ENCODE data around the gene CSRNP2. TPM values are rescaled to one million over a fixed set of nuclear protein-coding genes. Genes with fewer than 3 reads are reported as not detected.
"Not testable (repeated sequence)": the region's sequence is repeated elsewhere in the genome, so short reads cannot be mapped to it uniquely, and the experiment has no call there.

Gene CSRNP2
- total RNA-seq, 2 experiments from 2014 or later = 11.7 to 30.1 TPM

DNA sequence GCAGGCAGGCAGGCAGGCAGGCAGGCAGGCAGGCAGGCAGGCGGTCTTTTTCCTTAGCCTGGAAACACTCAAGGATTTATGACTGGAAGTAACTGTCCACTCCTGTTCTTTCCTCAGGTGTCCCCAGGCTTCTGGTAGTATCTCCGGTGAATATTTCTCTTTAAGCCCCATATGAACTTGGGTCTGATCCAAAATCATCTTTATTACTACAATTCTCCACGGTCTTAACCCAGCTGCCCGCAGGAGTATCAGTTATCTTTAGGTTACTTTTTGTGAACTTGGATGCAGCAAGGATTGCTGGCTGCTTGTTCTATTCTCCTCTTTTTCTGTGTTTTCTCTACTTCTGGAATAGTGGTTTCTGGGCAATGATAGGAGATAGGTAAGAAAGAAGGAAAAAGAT, 3.3 kb downstream of the CSRNP2 start:
- no peak overlapping the region for H3K4me3 ChIP-seq (ENCODE audit: low read depth, low read length, poor library complexity, severe bottlenecking)
- H3K9me3 ChIP-seq (ENCODE audit: low read length) = no peaks in the 10 kb centered on the region
- TSS peak; percentile 31 for BruUV-seq (replicated peaks)
- H3K36me3 ChIP-seq (ENCODE audit: insufficient read depth, low read length) = peaks cover 8% of the 10 kb centered on the region
- H3K9me2 ChIP-seq (ENCODE audit: insufficient read depth, low read length) = no peaks in the 10 kb centered on the region
- H3K4me2 ChIP-seq (ENCODE audit: low read length) = no peak overlapping the region
- TF ChIP-seq, protein P1, sequence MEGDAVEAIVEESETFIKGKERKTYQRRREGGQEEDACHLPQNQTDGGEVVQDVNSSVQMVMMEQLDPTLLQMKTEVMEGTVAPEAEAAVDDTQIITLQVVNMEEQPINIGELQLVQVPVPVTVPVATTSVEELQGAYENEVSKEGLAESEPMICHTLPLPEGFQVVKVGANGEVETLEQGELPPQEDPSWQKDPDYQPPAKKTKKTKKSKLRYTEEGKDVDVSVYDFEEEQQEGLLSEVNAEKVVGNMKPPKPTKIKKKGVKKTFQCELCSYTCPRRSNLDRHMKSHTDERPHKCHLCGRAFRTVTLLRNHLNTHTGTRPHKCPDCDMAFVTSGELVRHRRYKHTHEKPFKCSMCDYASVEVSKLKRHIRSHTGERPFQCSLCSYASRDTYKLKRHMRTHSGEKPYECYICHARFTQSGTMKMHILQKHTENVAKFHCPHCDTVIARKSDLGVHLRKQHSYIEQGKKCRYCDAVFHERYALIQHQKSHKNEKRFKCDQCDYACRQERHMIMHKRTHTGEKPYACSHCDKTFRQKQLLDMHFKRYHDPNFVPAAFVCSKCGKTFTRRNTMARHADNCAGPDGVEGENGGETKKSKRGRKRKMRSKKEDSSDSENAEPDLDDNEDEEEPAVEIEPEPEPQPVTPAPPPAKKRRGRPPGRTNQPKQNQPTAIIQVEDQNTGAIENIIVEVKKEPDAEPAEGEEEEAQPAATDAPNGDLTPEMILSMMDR (conservative IDR thresholded peaks at IDR 0.05; ENCODE audit: low read length) = no peak
- TF ChIP-seq EZH2phosphoT487 (IDR thresholded peaks at IDR 0.05; ENCODE audit: borderline replicate concordance, low read depth, low read length) = no peak
- ChIA-PET CTCF (ENCODE audit: unreplicated experiment) (no interaction called here), POLR2A (interaction anchor here (0.7 kb wide), 1 partner anchor 30 kb away, joined by 3 read pairs; no protein-coding TSS in a partner anchor)
- peaks cover 23% of the 10 kb centered on the region; the same call in 1 of the 2 replicates for H3K79me2 ChIP-seq (ENCODE audit: insufficient read depth, low read depth, low read length)
- H2AFZ ChIP-seq (ENCODE audit: low read length) = no peak overlapping the region
- H4K20me1 ChIP-seq (ENCODE audit: insufficient read depth, low read length) = no peaks in the 10 kb centered on the region
- no peak overlapping the region for H3K27ac ChIP-seq (ENCODE audit: low read depth, low read length, poor library complexity, severe bottlenecking)
- intact Hi-C loops (cut with micrococcal nuclease; ENCODE audit: unreplicated experiment) = loop anchor here (5.0 to 10.0 kb wide), 2 partner anchors 107 to 135 kb away; partner anchors contain the start of gene POU6F1
- H3K4me1 ChIP-seq (ENCODE audit: insufficient read depth, low read length, poor library complexity, severe bottlenecking) = peaks cover 46% of the 10 kb centered on the region
- DNase-seq (ENCODE audit: low spot score) = no peak

DNA sequence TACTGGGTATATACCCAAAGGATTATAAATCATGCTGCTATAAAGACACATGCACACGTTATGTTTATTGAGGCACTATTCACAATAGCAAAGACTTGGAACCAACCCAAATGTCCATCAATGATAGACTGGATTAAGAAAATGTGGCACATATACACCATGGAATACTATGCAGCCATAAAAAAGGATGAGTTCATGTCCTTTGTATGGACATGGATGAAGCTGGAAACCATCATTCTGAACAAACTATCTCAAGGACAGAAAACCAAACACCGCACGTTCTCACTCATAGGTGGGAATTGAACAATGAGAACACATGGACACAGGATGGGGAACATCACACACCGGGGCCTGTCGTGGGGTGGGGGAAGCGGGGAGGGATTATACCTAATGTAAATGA, 4.5 kb downstream of the CSRNP2 start:
- H3K9me3 ChIP-seq (ENCODE audit: low read length); intact Hi-C loops (cut with micrococcal nuclease; ENCODE audit: unreplicated experiment); CTCF ChIA-PET (ENCODE audit: unreplicated experiment); H3K9me2 ChIP-seq (ENCODE audit: insufficient read depth, low read length); H3K4me2 ChIP-seq (ENCODE audit: low read length); BruUV-seq (replicated peaks); H3K27ac ChIP-seq (ENCODE audit: low read depth, low read length, poor library complexity, severe bottlenecking); DNase-seq (ENCODE audit: low spot score); H4K20me1 ChIP-seq (ENCODE audit: insufficient read depth, low read length); H3K4me3 ChIP-seq (ENCODE audit: low read depth, low read length, poor library complexity, severe bottlenecking); H3K36me3 ChIP-seq (ENCODE audit: insufficient read depth, low read length); H2AFZ ChIP-seq (ENCODE audit: low read length): not testable (repeated sequence)
- Histone ChIP-seq H3K4me1 (ENCODE audit: insufficient read depth, low read length, poor library complexity, severe bottlenecking) (peaks cover 46% of the 10 kb centered on the region), H3K79me2 (ENCODE audit: insufficient read depth, low read depth, low read length) (peaks cover 23% of the 10 kb centered on the region; the same call in 1 of the 2 replicates)
- POLR2A ChIA-PET = interaction anchor here (0.7 to 1.2 kb wide), 3 partner anchors 12 to 222 kb away, joined by 3 read pairs; no protein-coding TSS in a partner anchor

GRCh38 chr12:51078346-51078745, 5.0 kb downstream of the CSRNP2 start:
- Histone ChIP-seq H3K79me2 (ENCODE audit: insufficient read depth, low read depth, low read length) (peaks cover 23% of the 10 kb centered on the region; the same call in 1 of the 2 replicates), H3K4me2 (ENCODE audit: low read length) (peak overlapping the region; percentile 64), H3K4me1 (ENCODE audit: insufficient read depth, low read length, poor library complexity, severe bottlenecking) (peaks cover 46% of the 10 kb centered on the region), H3K27ac (ENCODE audit: low read depth, low read length, poor library complexity, severe bottlenecking) (peak overlapping the region; percentile 70), H2AFZ (ENCODE audit: low read length) (peak overlapping the region; percentile 55; the same call in 1 of the 2 replicates), H3K36me3 (ENCODE audit: insufficient read depth, low read length) (peaks cover 14% of the 10 kb centered on the region), H3K4me3 (ENCODE audit: low read depth, low read length, poor library complexity, severe bottlenecking) (peak overlapping the region; percentile 52)
- intact Hi-C loops (cut with micrococcal nuclease; ENCODE audit: unreplicated experiment); H3K9me3 ChIP-seq (ENCODE audit: low read length); H4K20me1 ChIP-seq (ENCODE audit: insufficient read depth, low read length); H3K9me2 ChIP-seq (ENCODE audit: insufficient read depth, low read length); BruUV-seq (replicated peaks); DNase-seq (ENCODE audit: low spot score): not testable (repeated sequence)
- ChIA-PET CTCF (ENCODE audit: unreplicated experiment) (interaction anchor here (0.5 kb wide), 1 partner anchor 198 kb away, joined by 3 read pairs; no protein-coding TSS in a partner anchor), POLR2A (interaction anchor here (0.6 to 1.2 kb wide), 3 partner anchors 12 to 45 kb away, joined by 3 read pairs; no protein-coding TSS in a partner anchor)

Measured in OCI-LY7 (cell line).